ENCODE results near the gene NANS.
"Not testable (repeated sequence)": the region's sequence is repeated elsewhere in the genome, so short reads cannot be mapped to it uniquely, and the experiment has no call there.

NANS gene

GRCh38 chr9:98039607-98040017 is 16.9 kb upstream of the NANS start:
- DNase-seq, result no peak

DNA sequence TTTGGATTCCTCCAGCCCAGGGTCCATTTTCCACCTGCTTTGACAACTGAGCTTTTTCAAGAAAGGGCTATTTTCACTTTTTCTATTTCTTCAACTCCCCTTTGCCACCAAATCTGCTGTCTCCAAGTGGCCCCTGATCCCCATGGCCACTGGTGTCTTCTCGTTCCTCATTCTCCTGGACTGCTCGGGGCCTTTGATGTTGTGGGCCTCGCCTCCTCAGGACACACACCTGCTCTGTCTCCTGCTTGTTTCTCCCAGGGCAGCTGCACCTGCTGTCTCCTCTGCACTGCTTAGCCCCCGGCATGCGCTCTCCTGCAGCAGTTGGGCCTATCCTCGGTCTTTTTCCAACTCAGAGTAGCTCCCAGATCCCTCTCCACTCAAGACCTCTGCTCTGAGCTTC is 16.3 kb upstream of the NANS start:
- DNase-seq, result no peak

- DNase-seq, result no peak
These were observed 12.6 kb upstream of the NANS start for GRCh38 chr9:98043915-98044314.

DNA sequence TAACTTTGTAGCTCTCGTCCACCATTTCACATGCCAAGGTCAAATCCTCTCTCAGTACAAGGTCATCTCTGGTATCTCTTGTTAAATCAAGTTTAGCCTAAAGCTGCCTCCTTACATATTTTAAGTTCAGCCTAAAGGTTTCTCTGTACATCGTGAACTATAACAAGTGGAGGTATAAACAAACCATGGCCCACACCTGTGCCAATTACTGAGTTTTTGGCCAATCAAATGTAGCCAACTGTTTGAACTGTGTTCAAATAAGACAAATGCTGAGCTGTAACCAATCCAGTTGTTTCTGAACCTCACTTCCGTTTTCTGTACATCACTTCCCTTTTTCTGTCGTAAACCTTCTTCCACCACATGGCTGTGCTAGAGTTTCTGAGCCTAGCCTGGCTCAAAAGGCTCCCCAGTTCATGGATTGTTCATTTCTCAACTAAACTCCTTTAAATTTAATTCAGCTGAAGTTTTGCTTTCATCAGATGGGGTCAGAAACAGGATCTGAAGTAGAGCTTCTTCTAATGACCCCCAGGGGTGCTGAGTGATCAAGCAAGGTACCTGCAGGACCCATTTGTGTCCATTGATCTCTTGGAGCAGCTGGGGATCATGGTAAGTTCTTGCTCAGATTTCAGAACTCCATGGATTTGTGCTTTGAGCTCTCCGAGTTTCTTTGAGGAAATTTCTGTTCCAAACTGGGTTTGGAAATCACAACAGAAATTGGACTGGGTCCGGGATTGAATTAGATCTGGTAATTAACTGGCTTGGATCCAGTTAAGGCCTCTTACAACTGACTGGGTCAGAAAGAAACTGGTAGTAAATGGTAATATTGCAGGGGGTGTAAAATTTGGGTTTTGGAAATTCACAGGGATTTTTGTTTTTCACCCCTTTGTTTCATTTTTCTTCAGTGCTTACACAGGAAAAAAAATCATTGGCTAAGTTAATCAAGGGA is 11.0 kb upstream of the NANS start:
- DNase-seq, result peak in 1 of 2 experiments; percentile 2

DNA sequence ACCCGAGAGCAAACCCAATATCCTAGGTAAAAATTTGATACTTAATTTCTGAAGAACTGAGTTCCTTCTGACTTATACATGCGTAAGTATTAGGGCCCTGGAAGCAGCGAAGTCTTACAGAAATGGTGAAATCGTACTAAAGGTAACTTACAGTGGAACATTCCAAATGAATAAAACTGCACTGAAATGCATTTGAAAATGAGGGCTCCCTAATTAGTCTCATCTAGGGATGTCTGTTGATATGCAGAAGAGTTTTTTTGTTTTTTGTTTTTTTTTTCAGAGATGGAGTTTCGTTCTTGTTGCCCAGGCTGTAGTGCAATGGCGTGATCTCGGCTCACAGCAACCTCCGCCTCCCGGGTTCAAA is 10.4 kb upstream of the NANS start:
- DNase-seq, result no peak

- no peak for DNase-seq
These were observed 9.5 kb upstream of the NANS start for GRCh38 chr9:98047002-98047401.

DNA sequence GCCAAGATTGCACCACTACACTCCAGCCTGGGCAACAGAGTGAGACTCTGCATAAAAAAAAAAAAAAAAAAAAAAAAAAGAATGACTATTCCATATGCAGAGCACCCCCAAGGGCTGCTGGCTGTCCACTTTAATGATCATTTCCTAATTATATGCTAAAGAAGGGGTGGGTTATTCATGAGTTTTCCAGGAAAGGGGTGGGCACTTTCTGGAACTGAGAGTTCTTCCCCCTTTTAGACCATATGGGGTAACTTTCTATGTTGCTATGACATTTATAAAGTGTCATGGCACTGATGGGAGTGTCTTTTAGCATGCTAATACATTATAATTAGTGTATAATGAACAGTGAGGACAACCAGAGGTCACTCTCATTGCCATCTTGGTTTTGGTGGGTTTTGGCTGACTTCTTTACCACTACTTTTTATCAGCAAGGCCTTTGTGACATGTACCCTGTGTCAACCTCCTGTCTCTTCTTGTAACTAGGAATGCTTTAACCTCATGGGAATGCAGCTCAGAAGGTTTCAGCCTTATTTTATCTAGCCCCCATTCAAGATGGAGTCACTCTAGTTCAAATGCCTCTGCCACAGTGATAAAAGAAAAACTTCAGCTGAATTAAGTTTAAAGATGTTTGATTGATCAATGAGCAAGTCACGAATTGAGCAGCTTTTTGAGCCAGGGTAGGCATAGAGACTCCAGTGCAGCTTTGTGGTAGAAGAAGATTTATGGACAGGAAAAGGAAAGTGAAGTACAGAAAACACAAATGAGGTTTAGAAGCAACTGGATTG is 7.1 kb upstream of the NANS start:
- no peak for DNase-seq

DNA sequence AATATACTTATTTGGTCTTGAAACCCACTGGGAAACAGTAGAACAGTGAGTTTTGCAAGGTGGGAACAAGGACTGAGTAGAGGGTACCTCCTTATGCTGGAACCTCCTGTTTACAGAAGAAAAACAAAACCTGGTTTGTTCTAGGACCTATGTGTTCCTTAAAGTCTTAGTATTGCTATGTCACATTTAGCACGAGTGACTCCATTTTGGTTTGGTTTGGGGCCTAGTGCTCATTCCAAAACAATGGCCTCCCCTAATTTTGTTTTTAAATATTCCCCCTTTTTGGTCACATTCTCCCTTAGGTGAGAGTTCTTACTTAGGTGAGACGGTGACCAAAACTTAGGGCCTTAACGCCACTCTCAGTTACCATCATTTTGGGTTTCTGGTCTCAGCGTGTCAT is 6.2 kb upstream of the NANS start:
- no peak for DNase-seq

DNA sequence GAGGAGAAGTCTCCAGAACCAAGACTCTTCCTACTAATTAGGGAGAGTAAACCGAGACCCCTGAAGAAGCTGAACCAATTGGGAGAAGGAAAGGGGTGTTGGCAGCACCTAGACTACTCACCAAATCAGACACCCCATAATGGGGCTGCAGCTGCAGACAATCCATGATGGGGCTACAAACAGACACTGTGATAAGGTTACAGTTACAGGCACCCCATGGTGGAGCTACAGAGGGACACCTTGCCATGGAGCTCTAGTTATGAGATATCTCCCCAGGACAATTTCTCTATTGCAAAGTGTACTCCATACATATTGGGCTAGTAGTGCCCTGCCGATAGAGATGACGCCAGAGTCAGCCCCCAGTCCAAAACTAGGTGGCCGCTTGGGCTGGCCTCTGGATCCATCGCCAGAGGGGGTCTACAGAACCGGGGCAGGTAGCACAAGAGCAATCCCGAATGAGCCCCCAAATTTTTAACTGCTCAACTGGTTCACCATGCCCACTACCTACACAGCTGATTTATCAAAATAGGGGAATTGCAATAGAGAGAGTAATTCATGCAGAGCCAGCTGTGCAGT is 2.1 kb upstream of the NANS start:
- no peak for DNase-seq

- peak in 1 of 2 experiments; percentile 15 for DNase-seq
These were observed 737 bp downstream of the NANS start for GRCh38 chr9:98057138-98057799.

DNA sequence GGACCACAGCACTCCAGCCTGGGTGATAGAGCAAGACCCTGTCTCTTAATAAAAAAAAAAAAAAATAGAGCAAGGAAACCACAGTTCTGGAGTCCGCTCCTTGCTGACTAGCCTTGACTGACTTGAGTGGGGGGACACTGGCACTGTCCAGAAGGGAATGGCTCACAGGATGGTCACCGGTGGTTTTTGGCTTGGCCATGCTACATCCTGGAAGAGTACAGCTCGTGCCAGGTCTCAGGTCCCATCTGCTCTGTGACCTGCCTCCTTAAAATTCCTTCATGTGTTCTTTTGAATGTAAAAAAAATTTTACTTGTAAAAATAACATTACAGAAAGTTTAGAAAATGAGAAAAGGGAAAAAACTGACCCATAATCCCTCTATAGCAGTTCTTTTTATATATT is 5.6 kb downstream of the NANS start:
- DNase-seq, result no peak

GRCh38 chr9:98064623-98065392 is 8.3 kb downstream of the NANS start:
- DNase-seq, result no peak

DNA sequence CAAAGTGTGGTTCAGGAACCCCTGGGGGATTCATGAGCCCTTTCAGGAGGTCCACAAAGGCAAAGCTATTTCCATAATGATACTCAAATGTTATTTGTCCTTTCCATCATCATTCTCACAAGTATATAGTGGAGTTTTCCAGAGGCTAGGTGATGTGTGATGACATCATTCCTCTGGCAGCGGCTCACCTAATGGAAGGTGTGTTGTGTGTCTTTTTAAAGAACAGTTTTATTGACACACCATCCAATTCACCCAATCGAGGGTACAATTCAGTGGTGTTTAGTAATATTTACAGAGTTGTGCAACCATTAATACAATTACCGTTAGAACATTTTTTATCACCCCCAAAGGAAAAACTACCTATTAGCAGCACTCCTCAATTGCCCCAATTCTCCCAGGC is 9.7 kb downstream of the NANS start:
- DNase-seq, result no peak

DNA sequence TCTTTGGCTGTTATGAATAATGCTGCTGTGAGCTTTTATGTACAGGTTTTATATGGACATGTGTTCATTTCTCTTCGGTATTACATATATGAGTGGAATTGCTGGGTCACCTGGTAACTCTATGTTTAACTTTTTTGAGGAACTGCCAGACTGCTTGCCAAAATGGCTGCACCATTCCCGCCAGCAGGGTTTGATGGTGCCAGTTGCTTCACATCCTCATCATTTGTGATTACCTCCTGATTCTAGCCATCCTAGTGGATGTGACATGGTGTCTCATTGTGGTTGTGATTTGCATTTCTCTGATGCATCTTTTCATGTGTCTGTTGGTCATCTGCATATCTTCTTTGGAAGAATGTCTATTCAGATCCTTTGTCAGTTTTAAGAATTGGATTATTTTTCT is 10.7 kb downstream of the NANS start:
- DNase-seq, result no peak

DNA sequence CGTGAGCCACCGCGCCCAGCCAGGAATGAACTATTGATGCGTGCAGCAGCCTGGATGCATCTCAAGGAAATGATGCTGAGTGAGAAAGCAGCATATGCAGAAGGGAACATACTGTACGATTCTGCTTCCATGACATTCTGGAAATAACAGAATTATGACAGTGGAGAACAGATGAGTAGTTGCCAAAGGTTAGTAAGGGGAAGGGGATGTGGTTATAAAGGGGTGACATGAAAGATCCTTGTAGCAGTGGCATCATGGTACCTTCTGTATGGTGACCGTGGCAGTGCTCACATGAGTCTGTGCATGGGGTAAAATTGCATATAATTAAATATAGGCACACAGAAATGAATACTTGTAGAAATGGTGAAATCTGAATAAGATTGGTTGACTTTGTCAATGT is 13.0 kb downstream of the NANS start:
- DNase-seq, result no peak

DNA sequence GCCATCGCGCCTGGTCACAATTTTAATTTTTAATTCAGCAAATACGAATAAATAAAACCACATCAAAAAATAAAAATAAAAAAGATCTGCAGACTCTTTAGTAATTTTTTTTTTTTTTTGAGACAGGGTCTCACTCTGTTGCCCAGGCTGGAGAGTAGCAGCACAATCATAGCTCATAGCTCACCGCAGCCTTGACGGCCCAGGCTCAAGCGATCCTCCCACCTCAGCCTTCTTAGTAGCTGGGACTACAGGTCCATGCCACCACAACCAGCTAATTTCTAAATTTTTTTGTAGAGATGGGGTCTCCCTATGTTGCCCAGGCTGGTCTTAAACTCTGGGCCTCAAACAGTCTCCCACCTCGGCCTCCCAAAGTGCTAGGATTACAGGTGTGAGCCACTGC is 14.2 kb downstream of the NANS start:
- DNase-seq, result no peak

GRCh38 chr9:98071737-98072136 is 15.2 kb downstream of the NANS start:
- no peak for DNase-seq

DNA sequence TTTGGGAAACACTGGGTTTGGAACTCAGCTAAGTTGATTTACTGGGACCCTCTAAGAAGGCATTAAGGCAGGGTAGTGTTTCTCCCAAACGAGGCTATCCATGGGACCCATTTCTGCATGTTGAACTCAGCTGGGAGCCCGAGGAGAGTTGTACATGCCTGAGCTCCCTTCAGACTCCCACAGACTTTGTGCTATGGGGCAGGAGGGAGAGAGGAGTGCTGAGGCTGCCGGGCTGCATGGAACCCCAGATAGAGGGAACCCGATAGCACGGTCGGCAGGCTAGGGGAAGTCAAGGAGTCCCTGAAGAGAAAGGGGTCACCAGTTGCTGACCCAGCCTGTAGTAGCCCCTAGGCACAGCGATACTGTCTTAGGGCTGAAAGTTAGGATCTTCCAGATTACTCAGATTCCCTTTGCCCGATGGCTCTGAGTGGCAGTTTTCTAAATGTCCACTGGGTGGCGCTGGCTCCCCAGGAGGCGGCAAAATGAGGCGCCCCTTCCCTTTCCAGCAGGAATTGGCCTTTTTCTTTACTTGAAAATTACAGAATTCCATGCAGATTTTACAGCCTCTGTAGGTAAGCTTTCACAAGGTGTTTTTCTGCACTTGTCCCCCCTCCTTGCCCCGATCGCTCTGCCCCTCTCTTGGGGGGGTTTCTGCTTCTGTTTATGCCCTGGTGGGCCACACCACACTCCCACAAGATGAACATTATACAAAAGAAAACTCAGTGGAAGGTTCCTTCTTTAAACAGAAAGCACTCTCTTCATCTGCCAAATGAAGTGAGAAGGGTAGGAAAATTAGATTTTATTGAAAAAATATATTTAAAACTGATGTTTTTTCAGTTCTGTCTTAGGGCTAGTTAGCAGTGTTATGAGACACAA is 17.8 kb downstream of the NANS start:
- peak; percentile 1 to 55 for DNase-seq

DNA sequence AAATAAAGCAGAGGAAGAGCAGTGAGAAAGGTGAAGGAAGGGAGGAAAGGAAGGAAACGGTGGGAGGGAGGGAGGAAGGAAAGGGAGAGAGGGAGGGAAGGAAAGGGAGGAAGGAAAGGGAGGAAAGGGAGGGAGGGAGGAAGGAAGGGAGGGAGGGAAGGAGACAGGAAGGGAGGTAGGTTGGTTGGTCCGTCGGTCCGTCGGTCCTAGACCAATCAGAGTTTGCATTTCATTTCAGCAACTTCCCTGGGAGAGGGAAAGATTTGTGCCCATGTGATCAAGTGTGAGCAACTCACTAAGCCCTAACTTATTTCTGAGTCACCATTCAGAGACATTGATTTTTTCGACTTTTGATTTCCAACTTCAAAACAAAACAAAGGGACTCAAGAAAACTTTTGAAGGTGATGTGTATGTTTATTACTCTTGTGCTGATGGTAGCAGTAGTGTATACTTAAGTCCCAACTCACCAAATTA is 18.8 kb downstream of the NANS start:
- DNase-seq, result no peak

GRCh38 chr9:98076514-98076890 is 20.0 kb downstream of the NANS start:
- not testable (repeated sequence) for DNase-seq

DNA sequence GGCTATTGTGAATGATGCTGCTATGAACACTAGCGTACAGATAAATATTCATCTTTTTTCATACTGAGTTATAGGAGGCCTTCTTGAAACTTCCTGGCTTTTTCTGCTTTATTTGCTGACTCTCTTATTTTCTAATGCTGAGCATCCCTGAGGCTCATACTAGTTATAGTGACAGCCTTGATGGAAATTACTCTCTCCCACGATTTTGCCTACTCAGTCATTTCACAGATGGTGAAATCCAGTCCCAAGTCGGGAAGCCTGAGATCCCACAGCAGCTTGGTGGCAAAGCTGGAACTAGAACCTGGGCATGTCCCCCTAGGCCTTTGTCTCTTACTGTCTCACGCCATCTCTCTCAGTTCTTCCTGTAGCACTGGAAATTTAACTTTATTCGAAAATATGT is 22.4 kb downstream of the NANS start:
- no peak for DNase-seq

Data from NCI-H446 (cell line).